ENCODE measurements around the gene CAPS.
"Not testable (repeated sequence)": the region's sequence is repeated elsewhere in the genome, so short reads cannot be mapped to it uniquely, and the experiment has no call there.

CAPS gene

GRCh38 chr19:5960005-5961001, 46.2 kb downstream of the CAPS start:
- TF ChIP-seq ZNF274 (IDR thresholded peaks at IDR 0.05; ENCODE audit: low read depth, low read length) (no peak), SUZ12 (IDR thresholded peaks at IDR 0.05; ENCODE audit: extremely low read depth, insufficient read depth, insufficient read length) (no peak), YY1 (IDR thresholded peaks at IDR 0.05; ENCODE audit: insufficient read depth, insufficient read length) (no peak)
- peaks cover 31% of the 10 kb centered on the region for H3K4me1 ChIP-seq (ENCODE audit: insufficient read depth, insufficient read length)
- peaks cover 40% of the 10 kb centered on the region for H3K36me3 ChIP-seq (ENCODE audit: insufficient read depth, insufficient read length, low read length)
- H3K4me3 ChIP-seq (ENCODE audit: insufficient read length, low read depth): no peak overlapping the region
- no peaks in the 10 kb centered on the region for H3K27me3 ChIP-seq (ENCODE audit: insufficient read depth, insufficient read length)
- no peaks in the 10 kb centered on the region for H3K9me3 ChIP-seq (ENCODE audit: insufficient read depth, low read length)
- no peak for DNase-seq (ENCODE audit: low read depth, low spot score)
- no peak overlapping the region for H3K9ac ChIP-seq (ENCODE audit: insufficient read length, low read depth)

- Histone ChIP-seq H3K36me3 (ENCODE audit: insufficient read depth, insufficient read length, low read length) (peaks cover 53% of the 10 kb centered on the region), H3K4me1 (ENCODE audit: insufficient read depth, insufficient read length) (peaks cover 39% of the 10 kb centered on the region)
- H3K9ac ChIP-seq (ENCODE audit: insufficient read length, low read depth); DNase-seq (ENCODE audit: low read depth, low spot score); H3K9me3 ChIP-seq (ENCODE audit: insufficient read depth, low read length); H3K27me3 ChIP-seq (ENCODE audit: insufficient read depth, insufficient read length); H3K4me3 ChIP-seq (ENCODE audit: insufficient read length, low read depth): not testable (repeated sequence)
Measured at GRCh38 chr19:5961641-5961968, 47.6 kb downstream of the CAPS start.

GRCh38 chr19:5961969-5962945, 48.2 kb downstream of the CAPS start:
- no peak for TF ChIP-seq ZNF274 (IDR thresholded peaks at IDR 0.05; ENCODE audit: low read depth, low read length)
- no peak for TF ChIP-seq YY1 (IDR thresholded peaks at IDR 0.05; ENCODE audit: insufficient read depth, insufficient read length)
- TF ChIP-seq SUZ12 (IDR thresholded peaks at IDR 0.05; ENCODE audit: extremely low read depth, insufficient read depth, insufficient read length): no peak
- Histone ChIP-seq H3K36me3 (ENCODE audit: insufficient read depth, insufficient read length, low read length) (peaks cover 60% of the 10 kb centered on the region), H3K9me3 (ENCODE audit: insufficient read depth, low read length) (no peaks in the 10 kb centered on the region), H3K9ac (ENCODE audit: insufficient read length, low read depth) (no peak overlapping the region), H3K27me3 (ENCODE audit: insufficient read depth, insufficient read length) (no peaks in the 10 kb centered on the region), H3K4me1 (ENCODE audit: insufficient read depth, insufficient read length) (peaks cover 35% of the 10 kb centered on the region), H3K4me3 (ENCODE audit: insufficient read length, low read depth) (no peak overlapping the region)
- no peak for DNase-seq (ENCODE audit: low read depth, low spot score)

GRCh38 chr19:5963259-5963658, 49.2 kb downstream of the CAPS start:
- not testable (repeated sequence) for H3K9ac ChIP-seq (ENCODE audit: insufficient read length, low read depth); DNase-seq (ENCODE audit: low read depth, low spot score); H3K4me3 ChIP-seq (ENCODE audit: insufficient read length, low read depth); H3K9me3 ChIP-seq (ENCODE audit: insufficient read depth, low read length); H3K27me3 ChIP-seq (ENCODE audit: insufficient read depth, insufficient read length)
- H3K36me3 ChIP-seq (ENCODE audit: insufficient read depth, insufficient read length, low read length): peaks cover 59% of the 10 kb centered on the region
- H3K4me1 ChIP-seq (ENCODE audit: insufficient read depth, insufficient read length): peaks cover 35% of the 10 kb centered on the region

GRCh38 chr19:5963855-5964254, 49.8 kb downstream of the CAPS start:
- no peak overlapping the region for H3K9ac ChIP-seq (ENCODE audit: insufficient read length, low read depth)
- TF ChIP-seq YY1 (IDR thresholded peaks at IDR 0.05; ENCODE audit: insufficient read depth, insufficient read length) (no peak), ZNF274 (IDR thresholded peaks at IDR 0.05; ENCODE audit: low read depth, low read length) (no peak), SUZ12 (IDR thresholded peaks at IDR 0.05; ENCODE audit: extremely low read depth, insufficient read depth, insufficient read length) (no peak)
- H3K4me3 ChIP-seq (ENCODE audit: insufficient read length, low read depth): no peak overlapping the region
- no peaks in the 10 kb centered on the region for H3K27me3 ChIP-seq (ENCODE audit: insufficient read depth, insufficient read length)
- H3K36me3 ChIP-seq (ENCODE audit: insufficient read depth, insufficient read length, low read length): peaks cover 59% of the 10 kb centered on the region
- DNase-seq (ENCODE audit: low read depth, low spot score): no peak
- peaks cover 36% of the 10 kb centered on the region for H3K4me1 ChIP-seq (ENCODE audit: insufficient read depth, insufficient read length)
- no peaks in the 10 kb centered on the region for H3K9me3 ChIP-seq (ENCODE audit: insufficient read depth, low read length)

GRCh38 chr19:5964816-5965565, 50.9 kb downstream of the CAPS start:
- Histone ChIP-seq H3K4me3 (ENCODE audit: insufficient read length, low read depth) (no peak overlapping the region), H3K9ac (ENCODE audit: insufficient read length, low read depth) (no peak overlapping the region), H3K27me3 (ENCODE audit: insufficient read depth, insufficient read length) (no peaks in the 10 kb centered on the region), H3K9me3 (ENCODE audit: insufficient read depth, low read length) (no peaks in the 10 kb centered on the region), H3K36me3 (ENCODE audit: insufficient read depth, insufficient read length, low read length) (peaks cover 57% of the 10 kb centered on the region), H3K4me1 (ENCODE audit: insufficient read depth, insufficient read length) (peaks cover 30% of the 10 kb centered on the region)
- no peak for DNase-seq (ENCODE audit: low read depth, low spot score)
- TF ChIP-seq SUZ12 (IDR thresholded peaks at IDR 0.05; ENCODE audit: extremely low read depth, insufficient read depth, insufficient read length) (no peak), YY1 (IDR thresholded peaks at IDR 0.05; ENCODE audit: insufficient read depth, insufficient read length) (no peak), ZNF274 (IDR thresholded peaks at IDR 0.05; ENCODE audit: low read depth, low read length) (no peak)

Measured in NT2/D1 (cell line).